ENCODE results near the gene SMG9. TPM values are rescaled to one million over a fixed set of nuclear protein-coding genes. Genes with fewer than 3 reads are reported as not detected.

Gene SMG9
- polyA plus RNA-seq, 1 of the 3 experiments (the other 2 are of a cell fraction), result 24.3 TPM

- no peak for TF ChIP-seq EP300 (IDR thresholded peaks at IDR 0.05; ENCODE audit: borderline replicate concordance in 1 of 2, low read depth in 1 of 2, low read length in 1 of 2)
- no peak for TF ChIP-seq CHD2 (IDR thresholded peaks at IDR 0.05; ENCODE audit: low read length, partially characterized antibody)
These were observed 34.8 kb downstream of the SMG9 start (continued) for GRCh38 chr19:43719918-43720317.

GRCh38 chr19:43719378-43719868 is 35.3 kb downstream of the SMG9 start:
- TF ChIP-seq NRF1 (IDR thresholded peaks at IDR 0.05; ENCODE audit: low read depth, low read length) (no peak), MXI1 (IDR thresholded peaks at IDR 0.05; ENCODE audit: low read depth, low read length) (no peak), FOXM1 (IDR thresholded peaks at IDR 0.05; ENCODE audit: low read depth) (no peak), ELF1 (IDR thresholded peaks at IDR 0.05) (no peak), IRF3 (IDR thresholded peaks at IDR 0.05; ENCODE audit: low read depth, low read length) (no peak), RXRA (IDR thresholded peaks at IDR 0.05; ENCODE audit: borderline replicate concordance, low read depth) (no peak), USF1 (IDR thresholded peaks at IDR 0.05; ENCODE audit: borderline replicate concordance, low read depth) (no peak), FOSL2 (IDR thresholded peaks at IDR 0.05; ENCODE audit: borderline replicate concordance, low read depth) (no peak), ZBTB33 (IDR thresholded peaks at IDR 0.05; ENCODE audit: borderline replicate concordance, low read depth) (no peak), EP300 (IDR thresholded peaks at IDR 0.05; ENCODE audit: borderline replicate concordance in 1 of 2, low read depth in 1 of 2, low read length in 1 of 2) (no peak), GATA2 (CRISPR knock-in tag; IDR thresholded peaks at IDR 0.05) (no peak), TCF12 (IDR thresholded peaks at IDR 0.05) (no peak), PBX3 (IDR thresholded peaks at IDR 0.05) (no peak), POLR2AphosphoS5 (IDR thresholded peaks at IDR 0.05; ENCODE audit: low read depth, low read length) (no peak), TEAD4 (IDR thresholded peaks at IDR 0.05; ENCODE audit: borderline replicate concordance, insufficient read depth) (no peak), RCOR1 (IDR thresholded peaks at IDR 0.05; ENCODE audit: low read length) (no peak), YY1 (IDR thresholded peaks at IDR 0.05; ENCODE audit: low read depth) (no peak)

More at GRCh38 chr19:43719378-43719868, 35.3 kb downstream of the SMG9 start:
- no peak overlapping the region for H2AFZ ChIP-seq (ENCODE audit: low read depth)
- no peak overlapping the region for H3K4me2 ChIP-seq
- no peak overlapping the region for H3K27ac ChIP-seq (ENCODE audit: low read depth in 2 of 2, low read length in 1 of 2)
- H3K9me3 ChIP-seq, result no peaks in the 10 kb centered on the region
- POLR2A ChIA-PET, result no interaction called here
- no peaks in the 10 kb centered on the region for H3F3A ChIP-seq (replicated peaks; ENCODE audit: insufficient read depth)
- 86% methylated on average over 29 of the region's 37 CpGs for WGBS (ENCODE audit: low lambda C conversion rate)
- no peaks in the 10 kb centered on the region for H3K79me2 ChIP-seq (ENCODE audit: insufficient read depth)
- H3K9me2 ChIP-seq, result no peaks in the 10 kb centered on the region
- H3K4me1 ChIP-seq (ENCODE audit: control insufficient read depth in 1 of 2, insufficient read depth in 2 of 2, low read depth in 1 of 2, low read length in 1 of 2), result no peaks in the 10 kb centered on the region
- no peaks in the 10 kb centered on the region for H3K36me3 ChIP-seq (replicated peaks in 1 of 2; ENCODE audit: control insufficient read depth in 1 of 2, insufficient read depth in 2 of 2, low read length in 1 of 2)
- no peak overlapping the region for H3K9ac ChIP-seq
- no peaks in the 10 kb centered on the region for H3K27me3 ChIP-seq (ENCODE audit: insufficient read depth)
- no peaks in the 10 kb centered on the region for H4K20me1 ChIP-seq (ENCODE audit: insufficient read depth)
- DNase-seq, result no peak
- CTCF ChIA-PET, result interaction anchor here (0.8 to 1.2 kb wide), 2 partner anchors 35 to 66 kb away, joined by 3 read pairs; partner anchors contain the start of gene SMG9
- H3K4me3 ChIP-seq (ENCODE audit: low read depth in 2 of 2, low read length in 1 of 2), result no peak overlapping the region

Data from SK-N-SH (cell line).